ES-I3 (cell line): Measurements from ENCODE around the gene WDR38.
"Not testable (repeated sequence)": the region's sequence is repeated elsewhere in the genome, so short reads cannot be mapped to it uniquely, and the experiment has no call there.

Experiments
- H3K36me3 ChIP-seq: 2 replicates; pipeline ENCODE4 v1.6.1; 2013; ENCODE audit warnings: mild to moderate bottlenecking, low read length, control low read depth, moderate library complexity; ENCODE audit not compliant: insufficient read depth
- H3K4me1 ChIP-seq: 2 replicates; pipeline ENCODE4 v1.6.1; 2013; ENCODE audit warnings: mild to moderate bottlenecking, control low read depth, low read length; ENCODE audit not compliant: insufficient read depth
- H3K9ac ChIP-seq: 2 replicates; pipeline ENCODE4 v1.6.1; 2013; ENCODE audit warnings: low read depth, mild to moderate bottlenecking, low read length, moderate library complexity
- H3K9me3 ChIP-seq: 2 replicates; pipeline ENCODE4 v1.6.1; 2013; ENCODE audit warnings: mild to moderate bottlenecking, low read length, moderate library complexity; ENCODE audit not compliant: control insufficient read depth, insufficient read depth

The WDR38 gene

GRCh38 chr9:124818431-124819281, 34.6 kb upstream of the WDR38 start:
- no peaks in the 10 kb centered on the region for H3K36me3 ChIP-seq
- no peaks in the 10 kb centered on the region for H3K9me3 ChIP-seq
- peaks cover 12% of the 10 kb centered on the region; the same call in 1 of the 2 replicates for H3K4me1 ChIP-seq
- no peak overlapping the region for H3K9ac ChIP-seq

GRCh38 chr9:124820698-124821623, 32.3 kb upstream of the WDR38 start:
- H3K4me1 ChIP-seq, result peaks cover 6% of the 10 kb centered on the region; the same call in 1 of the 2 replicates
- H3K9me3 ChIP-seq, result no peaks in the 10 kb centered on the region
- no peak overlapping the region for H3K9ac ChIP-seq
- no peaks in the 10 kb centered on the region for H3K36me3 ChIP-seq

GRCh38 chr9:124828489-124829333, 24.5 kb upstream of the WDR38 start:
- H3K4me1 ChIP-seq, result peaks cover 7% of the 10 kb centered on the region
- H3K9ac ChIP-seq, result no peak overlapping the region
- no peaks in the 10 kb centered on the region for H3K9me3 ChIP-seq
- H3K36me3 ChIP-seq, result no peaks in the 10 kb centered on the region

GRCh38 chr9:124829334-124829669, 24.0 kb upstream of the WDR38 start:
- no peaks in the 10 kb centered on the region for H3K9me3 ChIP-seq
- peaks cover 7% of the 10 kb centered on the region for H3K4me1 ChIP-seq
- H3K9ac ChIP-seq, result no peak overlapping the region
- no peaks in the 10 kb centered on the region for H3K36me3 ChIP-seq

GRCh38 chr9:124830593-124830992, 22.7 kb upstream of the WDR38 start:
- no peak overlapping the region for H3K9ac ChIP-seq

GRCh38 chr9:124831642-124832364, 21.5 kb upstream of the WDR38 start:
- Histone ChIP-seq H3K9me3 (no peaks in the 10 kb centered on the region), H3K36me3 (no peaks in the 10 kb centered on the region), H3K9ac (no peak overlapping the region), H3K4me1 (peaks cover 7% of the 10 kb centered on the region)

More at GRCh38 chr9:124830593-124830992, 22.7 kb upstream of the WDR38 start:
- peaks cover 7% of the 10 kb centered on the region for H3K4me1 ChIP-seq
- no peaks in the 10 kb centered on the region for H3K9me3 ChIP-seq
- no peaks in the 10 kb centered on the region for H3K36me3 ChIP-seq

GRCh38 chr9:124834591-124834990, 18.7 kb upstream of the WDR38 start:
- no peak overlapping the region for H3K9ac ChIP-seq
- no peaks in the 10 kb centered on the region for H3K9me3 ChIP-seq
- H3K36me3 ChIP-seq, result no peaks in the 10 kb centered on the region
- H3K4me1 ChIP-seq, result peaks cover 3% of the 10 kb centered on the region

GRCh38 chr9:124835026-124835557, 18.2 kb upstream of the WDR38 start:
- Histone ChIP-seq H3K9me3 (no peaks in the 10 kb centered on the region), H3K36me3 (no peaks in the 10 kb centered on the region), H3K4me1 (no peaks in the 10 kb centered on the region; the same call in 1 of the 2 replicates), H3K9ac (no peak overlapping the region)

GRCh38 chr9:124838132-124838531, 15.1 kb upstream of the WDR38 start:
- H3K9me3 ChIP-seq, H3K36me3 ChIP-seq, H3K9ac ChIP-seq: not testable (repeated sequence)
- peaks cover 11% of the 10 kb centered on the region; the same call in 1 of the 2 replicates for H3K4me1 ChIP-seq

- not testable (repeated sequence) for H3K36me3 ChIP-seq, H3K9me3 ChIP-seq, H3K9ac ChIP-seq
- peaks cover 11% of the 10 kb centered on the region; the same call in 1 of the 2 replicates for H3K4me1 ChIP-seq
These were observed 14.5 kb upstream of the WDR38 start for GRCh38 chr9:124838567-124839275.

- no peak overlapping the region for H3K9ac ChIP-seq
- peaks cover 11% of the 10 kb centered on the region; the same call in 1 of the 2 replicates for H3K4me1 ChIP-seq
- H3K9me3 ChIP-seq, result no peaks in the 10 kb centered on the region
- no peaks in the 10 kb centered on the region for H3K36me3 ChIP-seq
These were observed 13.5 kb upstream of the WDR38 start for GRCh38 chr9:124839612-124840299.

GRCh38 chr9:124840300-124840833, 12.9 kb upstream of the WDR38 start:
- no peaks in the 10 kb centered on the region for H3K36me3 ChIP-seq
- H3K4me1 ChIP-seq, result peaks cover 11% of the 10 kb centered on the region; the same call in 1 of the 2 replicates
- no peak overlapping the region for H3K9ac ChIP-seq
- H3K9me3 ChIP-seq, result no peaks in the 10 kb centered on the region
